HepG2 (cell line): ENCODE data around the gene TLNRD1. TPM values are rescaled to one million over a fixed set of nuclear protein-coding genes. Genes with fewer than 3 reads are reported as not detected.

Source experiments
- AHR ChIP-seq: IDR thresholded peaks from 2 replicates; pipeline ENCODE4 v1.6.1; 2018; ENCODE audit warnings: missing genetic modification reagents, missing compliant biosample characterization
- AKAP8 ChIP-seq: sonication (generic); formaldehyde crosslinking; IDR thresholded peaks from 2 replicates; pipeline ENCODE4 v1.5.1; 2020; ENCODE audit warnings: mild to moderate bottlenecking, missing genetic modification reagents
- CC2D1A ChIP-seq: sonication (generic); formaldehyde crosslinking; IDR thresholded peaks from 2 replicates; pipeline ENCODE4 v1.8.1; 2023; ENCODE audit warnings: mild to moderate bottlenecking, missing genetic modification reagents
- CREM ChIP-seq, 2 experiments: sonication (generic) in 1 of 2; formaldehyde crosslinking in 1 of 2; IDR thresholded peaks; 2 replicates each; pipeline versions ENCODE4 v1.4.0 to v1.6.1; 2016 to 2020; ENCODE audit warnings: antibody characterized with exemption in 1 of 2, mild to moderate bottlenecking in 1 of 2, missing genetic modification reagents in 1 of 2
- FLYWCH1 ChIP-seq: sonication (generic); formaldehyde crosslinking; IDR thresholded peaks from 2 replicates; pipeline ENCODE4 v1.8.1; 2023; ENCODE audit warnings: mild to moderate bottlenecking, missing genetic modification reagents
- IRF2 ChIP-seq: IDR thresholded peaks from 2 replicates; pipeline ENCODE4 v1.6.1; 2018; ENCODE audit warnings: missing genetic modification reagents, missing compliant biosample characterization
- NFATC3 ChIP-seq: sonication (generic); formaldehyde crosslinking; IDR thresholded peaks from 2 replicates; pipeline ENCODE4 v1.5.1; 2020; ENCODE audit warnings: mild to moderate bottlenecking, missing genetic modification reagents
- NFRKB ChIP-seq: fragments of 450-650 bp; IDR thresholded peaks from 2 replicates; pipeline ENCODE4 v1.6.1; 2017
- PRMT3 ChIP-seq: sonication (generic); formaldehyde crosslinking; IDR thresholded peaks from 2 replicates; pipeline ENCODE4 v1.8.1; 2022; ENCODE audit warnings: low read depth, mild to moderate bottlenecking, moderate library complexity, missing genetic modification reagents, borderline replicate concordance
- REPIN1 ChIP-seq: sonication (generic); formaldehyde crosslinking; IDR thresholded peaks from 2 replicates; pipeline ENCODE4 v1.8.0; 2022; ENCODE audit warnings: missing genetic modification reagents, low read depth, mild to moderate bottlenecking, borderline replicate concordance
- RXRB ChIP-seq: IDR thresholded peaks from 2 replicates; pipeline ENCODE4 v1.6.1; 2016; ENCODE audit warnings: borderline replicate concordance, missing genetic modification reagents, missing compliant biosample characterization
- SIX4 ChIP-seq: sonication (generic); formaldehyde crosslinking; IDR thresholded peaks from 2 replicates; pipeline ENCODE4 v1.4.0; 2020; ENCODE audit warnings: missing genetic modification reagents
- ZFP36 ChIP-seq: fragments of 150-350 bp; IDR thresholded peaks from 2 replicates; pipeline ENCODE4 v1.6.1; 2018; ENCODE audit warnings: borderline replicate concordance, low read length, low read depth; ENCODE audit not compliant: partially characterized antibody
- ZFP41 ChIP-seq: sonication (generic); formaldehyde crosslinking; IDR thresholded peaks from 2 replicates; pipeline ENCODE4 v1.4.0; 2020; ENCODE audit warnings: mild to moderate bottlenecking, missing genetic modification reagents, borderline replicate concordance
- ZNF335 ChIP-seq: sonication (generic); formaldehyde crosslinking; IDR thresholded peaks from 2 replicates; pipeline ENCODE4 v1.4.0; 2020; ENCODE audit warnings: missing genetic modification reagents
- ZNF350 ChIP-seq: sonication (generic); formaldehyde crosslinking; IDR thresholded peaks from 2 replicates; pipeline ENCODE4 v1.4.0; 2020; ENCODE audit warnings: mild to moderate bottlenecking, low read depth, missing genetic modification reagents, borderline replicate concordance
- ZNF629 ChIP-seq: sonication (generic); formaldehyde crosslinking; conservative IDR thresholded peaks from 2 replicates; pipeline ENCODE4 v1.5.0; 2020; ENCODE audit warnings: missing genetic modification reagents
- ZNF720 ChIP-seq: sonication (generic); formaldehyde crosslinking; IDR thresholded peaks from 2 replicates; pipeline ENCODE4 v1.4.0; 2020; ENCODE audit warnings: missing genetic modification reagents
- ZNF878 ChIP-seq: sonication (generic); formaldehyde crosslinking; IDR thresholded peaks from 2 replicates; pipeline ENCODE4 v1.8.1; 2023; ENCODE audit warnings: mild to moderate bottlenecking, missing genetic modification reagents, moderate library complexity
- ZSCAN25 ChIP-seq: sonication (generic); formaldehyde crosslinking; IDR thresholded peaks from 2 replicates; pipeline ENCODE4 v1.8.0; 2022; ENCODE audit warnings: mild to moderate bottlenecking, missing genetic modification reagents
- polyA plus RNA-seq, 8 experiments: library from polyadenylated mRNA; depleted of rRNA in 3 of 8; stranded (reverse) in 7 of 8; unstranded in 1 of 8; fragments of >200 nt; fragmentation: Illumina TruSeq in 4 of 8; extraction: Trizol in 4 of 8; gene quantifications; 2 replicates each; pipeline versions ENCODE4 v1.2.1 to v1.2.3, GENCODE V29; 2011 to 2016; ENCODE audit warnings: low read depth in 4 of 8, missing spikeins in 1 of 8, mixed read lengths in 1 of 8; ENCODE audit not compliant: insufficient read depth in 1 of 8
- total RNA-seq, 5 experiments: library from RNA; depleted of rRNA; stranded (reverse); fragments of >200 nt; fragmentation: Illumina TruSeq; extraction: Trizol; gene quantifications; 2 replicates each; pipeline ENCODE4 v1.2.3, GENCODE V29; 2016; ENCODE audit warnings: low read depth in 1 of 5
- TF ChIP-seq, protein P1 (sequence below): sonication (generic); formaldehyde crosslinking; IDR thresholded peaks from 2 replicates; pipeline ENCODE4 v1.4.0; 2020; ENCODE audit warnings: missing genetic modification reagents
- TF ChIP-seq, protein P2 (sequence below): sonication (generic); formaldehyde crosslinking; IDR thresholded peaks from 2 replicates; pipeline ENCODE4 v1.5.0; 2020; ENCODE audit warnings: missing genetic modification reagents
- TF ChIP-seq, protein P3 (sequence below): sonication (generic); formaldehyde crosslinking; IDR thresholded peaks from 2 replicates; pipeline ENCODE4 v1.5.0; 2020; ENCODE audit warnings: mild to moderate bottlenecking, missing genetic modification reagents
- TF ChIP-seq, protein P4 (sequence below): sonication (generic); formaldehyde crosslinking; IDR thresholded peaks from 2 replicates; pipeline ENCODE4 v1.4.0; 2020; ENCODE audit warnings: mild to moderate bottlenecking, missing genetic modification reagents
- TF ChIP-seq, protein P5 (sequence below): sonication (generic); formaldehyde crosslinking; IDR thresholded peaks from 2 replicates; pipeline ENCODE4 v1.8.0; 2022; ENCODE audit warnings: mild to moderate bottlenecking, missing genetic modification reagents, moderate library complexity

TLNRD1 gene
- total and polyA plus RNA-seq, 2 of the 13 experiments (the other 11 are each of a cell fraction or from before 2014, with no cell fraction given) = 3.4 to 5.3 TPM

DNA sequence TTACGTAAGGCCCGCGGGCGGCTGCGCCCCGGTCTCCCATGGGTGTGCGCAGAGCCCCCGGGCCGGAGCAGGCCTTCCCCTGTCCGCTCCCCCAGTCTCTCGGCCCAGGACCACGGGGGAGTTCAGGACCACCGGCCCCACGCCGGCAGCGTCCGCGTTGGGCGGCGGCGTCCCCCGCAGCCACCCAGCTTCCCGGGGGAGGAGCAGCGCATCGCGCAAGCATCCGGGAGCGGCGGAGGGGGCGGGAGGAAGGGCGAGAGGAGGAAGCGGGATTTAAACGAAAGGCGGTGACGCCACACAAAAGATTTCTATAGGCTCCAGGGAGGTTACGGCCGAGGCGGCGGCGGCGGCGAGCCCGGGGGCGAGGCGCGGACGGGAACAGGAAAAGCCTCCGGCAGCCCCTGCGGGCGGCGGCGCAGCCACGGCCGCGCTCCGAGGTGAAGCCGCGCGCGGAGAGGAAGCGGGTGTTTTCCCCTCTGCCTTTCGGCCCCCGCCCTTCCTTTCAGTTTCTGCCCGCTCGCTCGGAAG lies at the start of gene TLNRD1 (continued):
- TF ChIP-seq CC2D1A (CRISPR knock-in tag) = no peak
- peak; percentile 60; the same call in 1 of the 2 replicates for TF ChIP-seq RXRB (CRISPR knock-in tag)
- TF ChIP-seq NFATC3 (CRISPR knock-in tag) = no peak
- TF ChIP-seq ZSCAN25 (CRISPR knock-in tag) = 0 out of 2 replicates have a peak, but pooled peaks have one; percentile 33
- peak; percentile 76 for TF ChIP-seq ZNF878
- TF ChIP-seq ZNF350 (CRISPR knock-in tag) = 0 out of 2 replicates have a peak, but pooled peaks have one; percentile 47
- TF ChIP-seq FLYWCH1 (CRISPR knock-in tag) = no peak
- TF ChIP-seq ZFP36 = no peak
- TF ChIP-seq, protein P1, sequence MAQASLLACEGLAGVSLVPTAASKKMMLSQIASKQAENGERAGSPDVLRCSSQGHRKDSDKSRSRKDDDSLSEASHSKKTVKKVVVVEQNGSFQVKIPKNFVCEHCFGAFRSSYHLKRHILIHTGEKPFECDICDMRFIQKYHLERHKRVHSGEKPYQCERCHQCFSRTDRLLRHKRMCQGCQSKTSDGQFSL (CRISPR knock-in tag) = no peak
- TF ChIP-seq, protein P2, sequence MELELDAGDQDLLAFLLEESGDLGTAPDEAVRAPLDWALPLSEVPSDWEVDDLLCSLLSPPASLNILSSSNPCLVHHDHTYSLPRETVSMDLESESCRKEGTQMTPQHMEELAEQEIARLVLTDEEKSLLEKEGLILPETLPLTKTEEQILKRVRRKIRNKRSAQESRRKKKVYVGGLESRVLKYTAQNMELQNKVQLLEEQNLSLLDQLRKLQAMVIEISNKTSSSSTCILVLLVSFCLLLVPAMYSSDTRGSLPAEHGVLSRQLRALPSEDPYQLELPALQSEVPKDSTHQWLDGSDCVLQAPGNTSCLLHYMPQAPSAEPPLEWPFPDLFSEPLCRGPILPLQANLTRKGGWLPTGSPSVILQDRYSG (CRISPR knock-in tag) = no peak
- peak; percentile 30; the same call in 1 of the 2 replicates for TF ChIP-seq ZNF335 (CRISPR knock-in tag)
- no peak for TF ChIP-seq ZNF629 (CRISPR knock-in tag)
- TF ChIP-seq NFRKB = no peak
- TF ChIP-seq PRMT3 (CRISPR knock-in tag) = no peak
- TF ChIP-seq CREM (IDR thresholded peaks at IDR 0.05) = no peak
- no peak for TF ChIP-seq CREM (CRISPR knock-in tag; IDR thresholded peaks at IDR 0.05)
- peak; percentile 86 for TF ChIP-seq REPIN1
- TF ChIP-seq, protein P3, sequence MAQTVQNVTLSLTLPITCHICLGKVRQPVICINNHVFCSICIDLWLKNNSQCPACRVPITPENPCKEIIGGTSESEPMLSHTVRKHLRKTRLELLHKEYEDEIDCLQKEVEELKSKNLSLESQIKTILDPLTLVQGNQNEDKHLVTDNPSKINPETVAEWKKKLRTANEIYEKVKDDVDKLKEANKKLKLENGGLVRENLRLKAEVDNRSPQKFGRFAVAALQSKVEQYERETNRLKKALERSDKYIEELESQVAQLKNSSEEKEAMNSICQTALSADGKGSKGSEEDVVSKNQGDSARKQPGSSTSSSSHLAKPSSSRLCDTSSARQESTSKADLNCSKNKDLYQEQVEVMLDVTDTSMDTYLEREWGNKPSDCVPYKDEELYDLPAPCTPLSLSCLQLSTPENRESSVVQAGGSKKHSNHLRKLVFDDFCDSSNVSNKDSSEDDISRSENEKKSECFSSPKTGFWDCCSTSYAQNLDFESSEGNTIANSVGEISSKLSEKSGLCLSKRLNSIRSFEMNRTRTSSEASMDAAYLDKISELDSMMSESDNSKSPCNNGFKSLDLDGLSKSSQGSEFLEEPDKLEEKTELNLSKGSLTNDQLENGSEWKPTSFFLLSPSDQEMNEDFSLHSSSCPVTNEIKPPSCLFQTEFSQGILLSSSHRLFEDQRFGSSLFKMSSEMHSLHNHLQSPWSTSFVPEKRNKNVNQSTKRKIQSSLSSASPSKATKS (CRISPR knock-in tag) = no peak; the same call in 1 of the 2 replicates
- TF ChIP-seq, protein P4, sequence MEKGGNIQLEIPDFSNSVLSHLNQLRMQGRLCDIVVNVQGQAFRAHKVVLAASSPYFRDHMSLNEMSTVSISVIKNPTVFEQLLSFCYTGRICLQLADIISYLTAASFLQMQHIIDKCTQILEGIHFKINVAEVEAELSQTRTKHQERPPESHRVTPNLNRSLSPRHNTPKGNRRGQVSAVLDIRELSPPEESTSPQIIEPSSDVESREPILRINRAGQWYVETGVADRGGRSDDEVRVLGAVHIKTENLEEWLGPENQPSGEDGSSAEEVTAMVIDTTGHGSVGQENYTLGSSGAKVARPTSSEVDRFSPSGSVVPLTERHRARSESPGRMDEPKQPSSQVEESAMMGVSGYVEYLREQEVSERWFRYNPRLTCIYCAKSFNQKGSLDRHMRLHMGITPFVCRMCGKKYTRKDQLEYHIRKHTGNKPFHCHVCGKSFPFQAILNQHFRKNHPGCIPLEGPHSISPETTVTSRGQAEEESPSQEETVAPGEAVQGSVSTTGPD (CRISPR knock-in tag) = no peak
- TF ChIP-seq, protein P5, sequence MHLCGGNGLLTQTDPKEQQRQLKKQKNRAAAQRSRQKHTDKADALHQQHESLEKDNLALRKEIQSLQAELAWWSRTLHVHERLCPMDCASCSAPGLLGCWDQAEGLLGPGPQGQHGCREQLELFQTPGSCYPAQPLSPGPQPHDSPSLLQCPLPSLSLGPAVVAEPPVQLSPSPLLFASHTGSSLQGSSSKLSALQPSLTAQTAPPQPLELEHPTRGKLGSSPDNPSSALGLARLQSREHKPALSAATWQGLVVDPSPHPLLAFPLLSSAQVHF (CRISPR knock-in tag) = no peak
- TF ChIP-seq ZFP41 = no peak
- TF ChIP-seq SIX4 = no peak
- no peak; the same call in 1 of the 2 replicates for TF ChIP-seq AKAP8 (CRISPR knock-in tag)
- TF ChIP-seq ZNF720 (CRISPR knock-in tag) = no peak
- TF ChIP-seq AHR (CRISPR knock-in tag) = 0 out of 2 replicates have a peak, but pooled peaks have one; percentile 64
- TF ChIP-seq IRF2 (CRISPR knock-in tag) = 0 out of 2 replicates have a peak, but pooled peaks have one; percentile 58
